Astrocyte of the cerebellum (primary cell): ENCODE results near the gene FBXW5.

Experiments used
- DNase-seq: peaks from one replicate; pipeline ENCODE4 v3.0.0-alpha.2; 2011; ENCODE audit warnings: low read depth
- H3K4me3 ChIP-seq: 2 replicates; pipeline ENCODE4 v1.5.1; 2011; ENCODE audit warnings: mild to moderate bottlenecking, low read depth, low read length, moderate library complexity
- in situ Hi-C: cut with HindIII; loops from 2 replicates; pipeline ENCODE4 v1.10.0; 2017; ENCODE audit warnings: low sequenced_read_pairs
- TF ChIP-seq, protein P1 (sequence below): IDR thresholded peaks from 2 replicates; pipeline ENCODE4 v1.5.1; 2012; ENCODE audit warnings: low read length, low read depth, moderate library complexity, mild to moderate bottlenecking; ENCODE audit errors: missing control alignments

FBXW5 gene

DNA sequence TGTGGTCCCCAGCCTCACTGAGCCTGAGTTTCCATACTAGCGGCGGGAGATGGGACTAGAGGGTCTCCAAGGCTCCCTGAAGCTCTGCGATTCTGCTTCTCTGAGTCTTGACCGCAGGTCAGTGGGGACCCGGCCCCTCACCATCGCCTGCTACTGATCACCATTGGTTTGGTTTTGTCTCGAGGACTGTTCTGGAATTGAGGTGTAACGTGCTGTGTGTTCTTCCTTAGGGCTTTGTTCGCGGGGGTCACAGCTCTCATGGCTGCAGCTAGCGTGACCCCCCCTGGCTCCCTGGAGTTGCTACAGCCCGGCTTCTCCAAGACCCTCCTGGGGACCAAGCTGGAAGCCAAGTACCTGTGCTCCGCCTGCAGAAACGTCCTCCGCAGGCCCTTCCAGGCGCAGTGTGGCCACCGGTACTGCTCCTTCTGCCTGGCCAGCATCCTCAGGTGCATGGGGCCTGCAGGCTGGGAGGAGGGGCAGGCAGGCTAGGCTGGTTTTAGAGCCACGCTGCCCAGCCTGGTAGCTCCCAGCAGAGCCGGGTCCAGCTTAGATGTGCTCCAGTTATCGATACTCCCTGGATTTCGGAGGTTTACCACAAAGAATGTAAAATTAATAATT, 45.9 kb downstream of the FBXW5 start:
- DNase-seq: no peak
- TF ChIP-seq, protein P1, sequence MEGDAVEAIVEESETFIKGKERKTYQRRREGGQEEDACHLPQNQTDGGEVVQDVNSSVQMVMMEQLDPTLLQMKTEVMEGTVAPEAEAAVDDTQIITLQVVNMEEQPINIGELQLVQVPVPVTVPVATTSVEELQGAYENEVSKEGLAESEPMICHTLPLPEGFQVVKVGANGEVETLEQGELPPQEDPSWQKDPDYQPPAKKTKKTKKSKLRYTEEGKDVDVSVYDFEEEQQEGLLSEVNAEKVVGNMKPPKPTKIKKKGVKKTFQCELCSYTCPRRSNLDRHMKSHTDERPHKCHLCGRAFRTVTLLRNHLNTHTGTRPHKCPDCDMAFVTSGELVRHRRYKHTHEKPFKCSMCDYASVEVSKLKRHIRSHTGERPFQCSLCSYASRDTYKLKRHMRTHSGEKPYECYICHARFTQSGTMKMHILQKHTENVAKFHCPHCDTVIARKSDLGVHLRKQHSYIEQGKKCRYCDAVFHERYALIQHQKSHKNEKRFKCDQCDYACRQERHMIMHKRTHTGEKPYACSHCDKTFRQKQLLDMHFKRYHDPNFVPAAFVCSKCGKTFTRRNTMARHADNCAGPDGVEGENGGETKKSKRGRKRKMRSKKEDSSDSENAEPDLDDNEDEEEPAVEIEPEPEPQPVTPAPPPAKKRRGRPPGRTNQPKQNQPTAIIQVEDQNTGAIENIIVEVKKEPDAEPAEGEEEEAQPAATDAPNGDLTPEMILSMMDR: no peak
- no peak overlapping the region for H3K4me3 ChIP-seq
- in situ Hi-C loops: no loop called here

DNA sequence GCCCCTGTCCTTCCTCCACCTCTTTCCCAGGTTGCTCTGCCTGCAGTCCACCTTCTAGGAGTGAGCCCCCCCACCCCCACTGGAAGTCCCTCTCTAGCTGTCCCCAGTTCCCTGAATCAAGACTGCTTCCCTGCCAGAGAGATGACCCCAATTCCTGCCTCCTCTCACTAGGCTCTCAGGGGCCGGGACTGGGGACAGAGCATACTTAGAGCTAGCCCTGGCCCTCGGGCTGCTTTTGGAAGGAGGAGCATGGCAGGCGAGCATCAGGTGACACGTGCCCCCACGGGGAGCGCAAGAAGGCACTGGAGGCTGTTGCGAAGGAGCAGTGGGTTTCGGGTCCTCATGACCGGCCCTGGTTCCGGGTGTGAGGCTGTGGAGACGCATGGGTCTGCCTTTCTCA, 48.5 kb downstream of the FBXW5 start:
- in situ Hi-C loops: no loop called here
- no peak for DNase-seq
- H3K4me3 ChIP-seq: no peak overlapping the region
- TF ChIP-seq, protein P1: no peak

DNA sequence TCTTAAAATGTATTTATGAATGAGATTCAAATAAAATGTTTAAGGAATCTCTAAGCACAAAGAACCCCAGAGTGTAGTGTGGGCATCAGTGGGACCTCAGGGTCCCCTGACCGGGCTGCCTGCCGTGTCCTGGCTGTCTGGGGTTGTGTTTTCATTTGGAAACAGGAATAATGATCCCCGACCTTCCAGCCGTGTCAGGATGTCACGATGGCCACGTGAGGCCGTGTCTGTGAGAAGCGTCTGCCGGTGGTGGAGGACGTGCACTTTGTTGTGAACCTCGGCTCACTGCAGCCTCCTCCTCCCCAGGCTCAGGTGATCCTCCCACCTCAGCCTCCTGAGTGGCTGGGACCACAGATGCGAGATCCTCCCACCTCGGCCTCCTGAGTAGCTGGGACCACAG, 53.9 kb downstream of the FBXW5 start:
- TF ChIP-seq, protein P1: no peak
- in situ Hi-C loops: no loop called here
- H3K4me3 ChIP-seq: no peak overlapping the region
- DNase-seq: no peak
